ENCODE results near the gene TM9SF1. TPM values are rescaled to one million over a fixed set of nuclear protein-coding genes. Genes with fewer than 3 reads are reported as not detected.
A peak's percentile ranks its signal among the peaks of the same experiment; 100 is the strongest.

The TM9SF1 gene
- total RNA-seq: 10 to 100 TPM; 30.4 to 34.6 (median 33.7) TPM

GRCh38 chr14:24195186-24196070 lies at the start of gene TM9SF1:
TM9SF1 (minus strand) TSS chr14:24195441; CDS start chr14:24195019, 422 bp downstream.
- no peaks in the 10 kb centered on the region for H3K27me3 Mint-ChIP-seq (ENCODE audit: low read depth)
- H3K4me1 Mint-ChIP-seq (ENCODE audit: low read depth): peaks cover 45% of the 10 kb centered on the region
- H3K9me3 Mint-ChIP-seq: no peaks in the 10 kb centered on the region
- DNase-seq: peak; percentile 83
- peak; percentile 94 to 96 for ATAC-seq
- peaks cover 24% of the 10 kb centered on the region for H3K36me3 Mint-ChIP-seq (ENCODE audit: insufficient read depth)
- peak within 1 kb of the TSS; percentile 97 for H3K4me3 Mint-ChIP-seq

GRCh38 chr14:24243336-24243836 lies 48.1 kb upstream of the TM9SF1 start:
- ATAC-seq: no peak
- peak overlapping the region; percentile 97 for H3K4me3 Mint-ChIP-seq
- H3K36me3 Mint-ChIP-seq (ENCODE audit: insufficient read depth): peaks cover 24% of the 10 kb centered on the region
- H3K4me1 Mint-ChIP-seq (ENCODE audit: low read depth): peaks cover 63% of the 10 kb centered on the region
- no peaks in the 10 kb centered on the region for H3K27me3 Mint-ChIP-seq (ENCODE audit: low read depth)
- no peaks in the 10 kb centered on the region for H3K9me3 Mint-ChIP-seq
- DNase-seq: no peak

GRCh38 chr14:24241829-24242443 lies 46.7 kb upstream of the TM9SF1 start:
- Mint-ChIP-seq H3K4me1 (ENCODE audit: low read depth) (peaks cover 65% of the 10 kb centered on the region), H3K9me3 (no peaks in the 10 kb centered on the region), H3K36me3 (ENCODE audit: insufficient read depth) (peaks cover 33% of the 10 kb centered on the region), H3K27me3 (ENCODE audit: low read depth) (no peaks in the 10 kb centered on the region), H3K4me3 (peak overlapping the region; percentile 97)
- peak; percentile 87 to 90 for ATAC-seq
- peak; percentile 91 for DNase-seq

- Mint-ChIP-seq H3K4me1 (ENCODE audit: low read depth) (peaks cover 69% of the 10 kb centered on the region), H3K36me3 (ENCODE audit: insufficient read depth) (peaks cover 48% of the 10 kb centered on the region), H3K27me3 (ENCODE audit: low read depth) (no peaks in the 10 kb centered on the region), H3K4me3 (peak overlapping the region; percentile 97), H3K9me3 (no peaks in the 10 kb centered on the region)
- DNase-seq (no peak), ATAC-seq (no peak)
Measured at GRCh38 chr14:24240110-24240918, 45.1 kb upstream of the TM9SF1 start.

- Mint-ChIP-seq H3K36me3 (ENCODE audit: insufficient read depth) (peaks cover 53% of the 10 kb centered on the region), H3K4me1 (ENCODE audit: low read depth) (peaks cover 76% of the 10 kb centered on the region), H3K4me3 (no peak overlapping the region), H3K9me3 (no peaks in the 10 kb centered on the region), H3K27me3 (ENCODE audit: low read depth) (no peaks in the 10 kb centered on the region)
- DNase-seq: no peak
- ATAC-seq: no peak
Measured at GRCh38 chr14:24238527-24239037, 43.3 kb upstream of the TM9SF1 start.

GRCh38 chr14:24238123-24238522 lies 42.9 kb upstream of the TM9SF1 start:
- peaks cover 76% of the 10 kb centered on the region for H3K4me1 Mint-ChIP-seq (ENCODE audit: low read depth)
- H3K4me3 Mint-ChIP-seq: no peak overlapping the region
- DNase-seq (peak; percentile 36), ATAC-seq (no peak)
- H3K9me3 Mint-ChIP-seq: no peaks in the 10 kb centered on the region
- peaks cover 53% of the 10 kb centered on the region for H3K36me3 Mint-ChIP-seq (ENCODE audit: insufficient read depth)
- H3K27me3 Mint-ChIP-seq (ENCODE audit: low read depth): no peaks in the 10 kb centered on the region

- H3K9me3 Mint-ChIP-seq: no peaks in the 10 kb centered on the region
- no peaks in the 10 kb centered on the region for H3K27me3 Mint-ChIP-seq (ENCODE audit: low read depth)
- H3K4me1 Mint-ChIP-seq (ENCODE audit: low read depth): peaks cover 74% of the 10 kb centered on the region
- DNase-seq: no peak
- no peak overlapping the region for H3K4me3 Mint-ChIP-seq
- ATAC-seq: no peak
- H3K36me3 Mint-ChIP-seq (ENCODE audit: insufficient read depth): peaks cover 53% of the 10 kb centered on the region
Measured at GRCh38 chr14:24237463-24237955, 42.3 kb upstream of the TM9SF1 start.

- H3K4me3 Mint-ChIP-seq: no peak overlapping the region
- no peaks in the 10 kb centered on the region for H3K27me3 Mint-ChIP-seq (ENCODE audit: low read depth)
- no peak for ATAC-seq
- H3K4me1 Mint-ChIP-seq (ENCODE audit: low read depth): peaks cover 72% of the 10 kb centered on the region
- H3K9me3 Mint-ChIP-seq: no peaks in the 10 kb centered on the region
- peaks cover 53% of the 10 kb centered on the region for H3K36me3 Mint-ChIP-seq (ENCODE audit: insufficient read depth)
- no peak for DNase-seq
Measured at GRCh38 chr14:24236689-24237462, 41.6 kb upstream of the TM9SF1 start.

GRCh38 chr14:24235804-24236688 lies 40.8 kb upstream of the TM9SF1 start:
- no peaks in the 10 kb centered on the region for H3K9me3 Mint-ChIP-seq
- peaks cover 74% of the 10 kb centered on the region for H3K4me1 Mint-ChIP-seq (ENCODE audit: low read depth)
- DNase-seq (no peak), ATAC-seq (no peak)
- peaks cover 53% of the 10 kb centered on the region for H3K36me3 Mint-ChIP-seq (ENCODE audit: insufficient read depth)
- H3K4me3 Mint-ChIP-seq: no peak overlapping the region
- no peaks in the 10 kb centered on the region for H3K27me3 Mint-ChIP-seq (ENCODE audit: low read depth)

GRCh38 chr14:24234095-24235005 lies 39.1 kb upstream of the TM9SF1 start:
- ATAC-seq (no peak), DNase-seq (no peak)
- H3K9me3 Mint-ChIP-seq: no peaks in the 10 kb centered on the region
- H3K27me3 Mint-ChIP-seq (ENCODE audit: low read depth): no peaks in the 10 kb centered on the region
- peaks cover 43% of the 10 kb centered on the region for H3K36me3 Mint-ChIP-seq (ENCODE audit: insufficient read depth)
- H3K4me1 Mint-ChIP-seq (ENCODE audit: low read depth): peaks cover 60% of the 10 kb centered on the region
- H3K4me3 Mint-ChIP-seq: peak overlapping the region; percentile 66

- Mint-ChIP-seq H3K36me3 (ENCODE audit: insufficient read depth) (peaks cover 37% of the 10 kb centered on the region), H3K4me1 (ENCODE audit: low read depth) (peaks cover 54% of the 10 kb centered on the region), H3K27me3 (ENCODE audit: low read depth) (no peaks in the 10 kb centered on the region), H3K9me3 (no peaks in the 10 kb centered on the region), H3K4me3 (peak overlapping the region; percentile 93)
- ATAC-seq (no peak), DNase-seq (no peak)
Measured at GRCh38 chr14:24233538-24233866, 38.3 kb upstream of the TM9SF1 start.
